Naive B cell (primary cell): ENCODE results near the gene RPA3. TPM values are rescaled to one million over a fixed set of nuclear protein-coding genes. Genes with fewer than 3 reads are reported as not detected.
A peak's percentile ranks its signal among the peaks of the same experiment; 100 is the strongest.

ENCODE experiments used
- ATAC-seq, 2 donors: fragments of 150-1000 bp; cut with Tn5 transposase; 2 replicates each; pipeline ENCODE4 v1.10.0; 2021; ENCODE audit warnings: low read depth in 2 of 2, mild to moderate bottlenecking in 2 of 2, moderate library complexity in 2 of 2
- DNase-seq: peaks from one replicate; pipeline ENCODE4 v3.0.0; 2022
- H3K27ac Mint-ChIP-seq, 6 donors: one replicate each; pipeline ENCODE4 v1.8.0; 2020 to 2022; ENCODE audit warnings: mild to moderate bottlenecking in 6 of 6, mixed read lengths in 6 of 6, moderate library complexity in 5 of 6, inconsistent platforms in 2 of 6
- H3K27me3 Mint-ChIP-seq, 3 donors: one replicate each; pipeline ENCODE4 v1.8.0; 2021 to 2022; ENCODE audit warnings: mixed read lengths in 3 of 3, mild to moderate bottlenecking in 1 of 3
- H3K36me3 Mint-ChIP-seq, 2 donors: one replicate each; pipeline ENCODE4 v1.8.0; 2020 to 2022; ENCODE audit warnings: mixed read lengths in 2 of 2, inconsistent platforms in 1 of 2, mild to moderate bottlenecking in 1 of 2
- H3K4me1 Mint-ChIP-seq, 3 donors: one replicate each; pipeline ENCODE4 v1.8.0; 2020 to 2022; ENCODE audit warnings: mixed read lengths in 3 of 3, inconsistent platforms in 1 of 3, mild to moderate bottlenecking in 1 of 3, moderate library complexity in 1 of 3
- H3K4me3 Mint-ChIP-seq, 8 donors: one replicate each; pipeline ENCODE4 v1.8.0; 2020 to 2022; ENCODE audit warnings: mild to moderate bottlenecking in 8 of 8, mixed read lengths in 8 of 8, moderate library complexity in 8 of 8, inconsistent platforms in 2 of 8
- H3K9me3 Mint-ChIP-seq, 7 donors: one replicate each; pipeline ENCODE4 v1.8.0; 2020 to 2022; ENCODE audit warnings: mixed read lengths in 7 of 7, mild to moderate bottlenecking in 5 of 7, inconsistent platforms in 2 of 7, moderate library complexity in 1 of 7
- polyA plus RNA-seq, 6 donors: library from polyadenylated mRNA; unstranded; fragments of 300-500 nt; fragmentation: Illumina TruSeq; gene quantifications; one replicate each; pipeline ENCODE4 v1.2.3, GENCODE V29; 2021; ENCODE audit warnings: low read depth in 6 of 6

Gene RPA3
- polyA plus RNA-seq, 6 donors from 2014 or later: 114 to 186 (median 150) TPM

GRCh38 chr7:7698930-7699329 lies 19.5 kb downstream of the RPA3 start:
- Mint-ChIP-seq H3K27ac (peak overlapping the region in 2 of 6 donors; percentile 71 to 74), H3K36me3 (peaks cover 9 to 10% of the 10 kb centered on the region in 2 donors), H3K9me3 (peaks cover 0 to 5% (median 0%) of the 10 kb centered on the region in 7 donors), H3K27me3 (no peaks in the 10 kb centered on the region), H3K4me1 (peaks cover 26 to 34% (median 33%) of the 10 kb centered on the region in 3 donors), H3K4me3 (no peak overlapping the region)
- DNase-seq (no peak), ATAC-seq (no peak)

DNA sequence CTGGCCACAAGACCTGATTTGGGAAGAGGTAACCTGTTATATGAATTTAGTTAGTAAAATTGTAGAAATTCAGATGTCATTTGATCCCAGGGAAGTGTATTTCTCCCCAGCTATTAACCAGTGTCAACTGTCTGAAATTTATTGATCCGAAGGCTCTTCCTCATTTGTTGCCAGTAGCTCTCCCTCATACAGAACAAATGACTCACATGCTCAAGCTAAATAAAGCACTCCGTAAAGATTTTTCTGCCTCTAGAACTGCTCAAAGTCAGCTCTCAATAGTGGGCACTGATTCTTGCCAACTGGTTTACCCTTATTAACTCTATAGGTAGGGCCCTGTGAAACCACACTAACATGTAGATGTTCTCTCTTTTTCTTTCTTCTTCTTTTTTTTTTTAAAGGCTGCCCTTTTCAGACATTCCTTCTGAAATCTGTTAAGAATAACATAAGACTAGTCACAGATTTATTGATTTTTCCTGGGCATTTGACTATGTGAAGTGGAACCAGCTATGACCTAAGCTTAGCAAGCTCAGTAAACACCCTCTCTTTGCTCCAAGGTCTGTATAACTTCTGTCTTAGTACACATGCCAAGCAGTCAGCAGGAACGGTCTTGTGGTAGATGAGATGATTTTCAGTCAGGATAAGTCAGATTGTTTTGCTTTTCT lies 21.8 kb downstream of the RPA3 start:
- H3K36me3 Mint-ChIP-seq: peaks cover 9 to 10% of the 10 kb centered on the region in 2 donors
- DNase-seq (no peak), ATAC-seq (no peak)
- H3K4me3 Mint-ChIP-seq: no peak overlapping the region
- H3K27ac Mint-ChIP-seq: peak overlapping the region in 2 of 6 donors; percentile 29 to 88
- no peaks in the 10 kb centered on the region for H3K27me3 Mint-ChIP-seq
- H3K9me3 Mint-ChIP-seq: peaks cover 0 to 5% (median 0%) of the 10 kb centered on the region in 7 donors
- H3K4me1 Mint-ChIP-seq: peaks cover 23 to 30% (median 24%) of the 10 kb centered on the region in 3 donors

DNA sequence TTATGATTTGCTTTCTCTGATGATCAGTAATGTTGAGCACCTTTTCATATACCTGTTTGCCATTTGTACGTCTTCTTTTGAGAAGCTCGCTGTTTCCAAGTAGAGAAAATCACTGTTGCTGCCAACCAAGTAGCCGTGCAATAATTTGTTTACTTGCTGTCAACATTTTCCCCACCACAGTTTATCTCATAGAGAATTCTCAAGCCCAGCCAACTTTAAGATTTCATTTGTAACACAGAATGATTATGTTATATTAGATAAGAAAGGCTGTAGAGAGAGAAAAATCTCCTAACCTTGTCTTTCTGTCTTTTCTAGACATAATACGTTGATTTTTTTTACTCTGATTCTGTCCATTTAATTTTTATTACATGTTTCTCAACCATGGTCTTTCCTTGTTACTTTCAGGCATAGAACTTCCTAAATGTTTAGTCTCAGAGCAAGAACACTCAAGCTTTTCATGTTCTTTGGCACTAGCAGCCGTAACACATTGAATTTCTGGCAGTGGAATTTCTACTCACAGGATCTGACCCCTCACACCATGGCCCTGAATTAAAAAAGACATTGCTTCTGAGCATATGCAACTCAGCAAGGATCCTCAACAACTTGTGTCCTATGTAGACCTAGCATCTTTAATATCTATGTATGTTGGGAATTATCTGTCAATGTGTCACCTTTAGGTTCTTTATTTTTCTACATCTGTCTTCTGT lies 23.1 kb downstream of the RPA3 start:
- no peak overlapping the region for H3K27ac Mint-ChIP-seq
- H3K27me3 Mint-ChIP-seq: no peaks in the 10 kb centered on the region
- peaks cover 9 to 10% of the 10 kb centered on the region in 2 donors for H3K36me3 Mint-ChIP-seq
- ATAC-seq (no peak), DNase-seq (no peak)
- peaks cover 0 to 5% (median 0%) of the 10 kb centered on the region in 7 donors for H3K9me3 Mint-ChIP-seq
- peaks cover 14 to 17% (median 14%) of the 10 kb centered on the region in 3 donors for H3K4me1 Mint-ChIP-seq
- H3K4me3 Mint-ChIP-seq: no peak overlapping the region

GRCh38 chr7:7694542-7694941 lies 23.9 kb downstream of the RPA3 start:
- Mint-ChIP-seq H3K27me3 (no peaks in the 10 kb centered on the region), H3K27ac (no peak overlapping the region), H3K4me1 (peaks cover 9 to 12% (median 10%) of the 10 kb centered on the region in 3 donors), H3K4me3 (no peak overlapping the region), H3K36me3 (peaks cover 9 to 10% of the 10 kb centered on the region in 2 donors), H3K9me3 (peaks cover 0 to 5% (median 0%) of the 10 kb centered on the region in 7 donors)
- DNase-seq (no peak), ATAC-seq (no peak)

DNA sequence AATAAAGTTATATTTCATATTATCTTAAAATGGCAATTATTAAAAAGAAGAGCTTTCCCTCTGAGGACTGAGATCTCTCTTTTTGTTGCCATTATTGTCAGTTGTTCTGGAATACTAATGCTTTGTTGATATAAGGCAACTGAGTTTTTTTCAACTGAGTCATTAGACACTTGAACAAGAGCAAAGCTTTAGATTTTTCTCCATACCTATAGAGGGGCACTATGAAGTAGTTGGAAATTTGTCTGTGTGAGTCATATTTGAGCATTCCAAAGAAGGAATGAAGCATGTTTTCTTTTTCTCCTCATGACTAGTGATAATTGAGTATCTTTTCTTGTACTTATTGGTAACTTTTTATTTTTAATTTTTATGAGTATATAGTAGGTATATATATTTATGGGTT lies 24.5 kb downstream of the RPA3 start:
- DNase-seq: no peak
- peaks cover 9 to 10% of the 10 kb centered on the region in 2 donors for H3K36me3 Mint-ChIP-seq
- no peaks in the 10 kb centered on the region for H3K27me3 Mint-ChIP-seq
- peaks cover 0 to 5% (median 0%) of the 10 kb centered on the region in 7 donors for H3K9me3 Mint-ChIP-seq
- ATAC-seq: no peak
- H3K27ac Mint-ChIP-seq: no peak overlapping the region
- no peak overlapping the region for H3K4me3 Mint-ChIP-seq
- peaks cover 10 to 16% (median 11%) of the 10 kb centered on the region in 3 donors for H3K4me1 Mint-ChIP-seq

DNA sequence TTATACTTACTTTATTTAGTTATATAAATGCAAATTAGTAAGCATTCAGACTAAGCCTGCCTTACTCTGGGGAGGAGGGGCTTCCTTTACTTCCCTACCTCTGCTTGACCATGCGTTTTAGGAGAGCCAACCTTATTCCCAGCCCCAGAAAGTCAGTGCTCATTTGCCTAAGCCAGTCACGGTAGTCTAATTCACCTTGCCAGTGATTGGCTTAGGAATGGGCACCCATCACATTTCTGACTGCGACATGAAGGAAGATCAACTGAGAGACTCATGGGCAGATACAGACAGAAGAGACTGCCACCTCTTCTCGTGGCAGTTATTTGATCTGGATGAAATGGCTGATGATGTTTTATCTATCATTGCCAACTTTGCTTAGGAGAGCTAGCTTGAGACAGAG lies 29.5 kb downstream of the RPA3 start:
- Mint-ChIP-seq H3K4me3 (peak overlapping the region in 1 of 8 donors; percentile 50), H3K9me3 (no peaks in the 10 kb centered on the region), H3K36me3 (no peaks in the 10 kb centered on the region), H3K27me3 (no peaks in the 10 kb centered on the region), H3K4me1 (peaks cover 19 to 35% (median 23%) of the 10 kb centered on the region in 3 donors), H3K27ac (peak overlapping the region in 2 of 6 donors; percentile 11 to 62)
- ATAC-seq (no peak), DNase-seq (no peak)

GRCh38 chr7:7688310-7688709 lies 30.1 kb downstream of the RPA3 start:
- H3K9me3 Mint-ChIP-seq: no peaks in the 10 kb centered on the region
- H3K27me3 Mint-ChIP-seq: no peaks in the 10 kb centered on the region
- H3K4me1 Mint-ChIP-seq: peaks cover 19 to 35% (median 23%) of the 10 kb centered on the region in 3 donors
- H3K27ac Mint-ChIP-seq: peak overlapping the region; percentile 11 to 52 (median 26)
- peak overlapping the region in 5 of 8 donors; percentile 6 to 66 (median 50) for H3K4me3 Mint-ChIP-seq
- DNase-seq (no peak), ATAC-seq (peak; percentile 46 to 47)
- H3K36me3 Mint-ChIP-seq: no peaks in the 10 kb centered on the region

DNA sequence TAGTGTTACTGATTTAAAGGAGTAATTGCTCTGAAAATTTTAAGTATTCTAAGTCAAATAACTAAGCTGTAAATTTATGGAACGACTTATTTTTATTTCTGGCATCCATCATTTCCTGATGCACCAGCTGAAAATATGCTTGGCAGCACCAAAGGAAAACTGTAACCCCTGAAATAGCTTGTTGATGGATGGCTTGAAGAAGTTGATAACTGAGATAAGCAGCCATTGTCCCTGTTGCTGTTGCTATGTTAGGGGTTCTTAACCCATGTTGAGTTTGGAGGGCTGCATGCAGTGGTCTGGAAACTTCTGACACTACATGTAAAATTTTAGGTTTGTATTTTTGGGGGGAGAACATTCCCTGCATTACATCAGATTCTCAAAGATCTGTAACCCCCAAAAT lies 30.6 kb downstream of the RPA3 start:
- Mint-ChIP-seq H3K36me3 (no peaks in the 10 kb centered on the region), H3K4me3 (peak overlapping the region in 4 of 8 donors; percentile 29 to 66 (median 50)), H3K4me1 (peaks cover 19 to 40% (median 23%) of the 10 kb centered on the region in 3 donors), H3K9me3 (no peaks in the 10 kb centered on the region), H3K27me3 (no peaks in the 10 kb centered on the region), H3K27ac (peak overlapping the region in 4 of 6 donors; percentile 11 to 52 (median 18))
- DNase-seq (no peak), ATAC-seq (no peak)

DNA sequence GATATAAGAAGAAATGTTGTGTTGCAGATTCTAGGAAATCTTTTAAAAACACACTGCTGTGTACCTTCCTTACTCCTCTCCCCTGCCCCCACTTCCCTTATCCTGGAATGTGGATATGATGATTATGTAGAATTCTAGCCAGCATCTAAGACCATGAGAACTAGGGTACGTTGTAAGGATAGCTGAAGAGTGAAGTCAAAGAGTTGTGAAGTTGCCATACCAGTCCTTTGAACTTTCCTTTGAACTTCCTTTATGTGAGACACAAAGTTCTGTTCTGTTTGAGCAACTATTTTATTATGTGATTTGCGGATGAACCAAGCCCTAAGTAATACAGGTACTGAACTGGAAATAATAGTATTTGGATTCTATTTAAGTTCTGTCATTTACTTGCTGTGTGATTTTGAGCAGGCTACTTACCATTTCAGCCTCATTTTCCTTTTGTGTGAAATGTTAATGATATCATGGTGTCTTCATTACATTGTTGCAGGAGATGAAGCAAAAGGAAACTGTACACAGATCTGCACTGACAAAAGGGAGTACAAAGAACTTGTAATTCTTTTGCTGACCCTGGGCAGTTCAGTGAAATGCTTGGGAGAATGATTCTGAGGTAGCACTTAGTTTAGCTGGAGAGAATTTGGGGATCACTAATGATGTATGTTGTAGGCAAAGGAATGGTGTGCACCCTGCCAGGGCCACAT lies 31.4 kb downstream of the RPA3 start:
- peaks cover 22 to 44% (median 23%) of the 10 kb centered on the region in 3 donors for H3K4me1 Mint-ChIP-seq

DNA sequence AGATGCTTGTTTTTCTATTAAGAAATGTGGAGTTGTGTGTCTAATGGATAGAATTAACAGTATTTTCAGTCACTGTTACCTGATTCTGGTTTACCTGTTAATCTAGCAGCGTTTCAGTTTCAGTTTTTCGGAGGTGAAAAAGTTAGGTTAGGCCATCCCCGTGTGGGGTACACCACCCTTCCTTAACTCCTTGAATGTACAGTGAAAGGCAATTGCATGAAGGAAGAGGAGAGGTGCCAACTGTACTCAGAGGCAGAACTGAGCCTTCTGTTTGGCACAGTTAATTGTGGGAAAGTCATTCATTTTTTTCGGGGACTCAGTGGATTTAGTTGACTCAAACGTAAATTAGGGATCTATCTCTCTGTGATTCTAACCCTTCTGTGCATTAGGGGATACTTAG lies 35.5 kb downstream of the RPA3 start:
- Mint-ChIP-seq H3K36me3 (no peaks in the 10 kb centered on the region), H3K4me1 (peaks cover 23 to 45% (median 29%) of the 10 kb centered on the region in 3 donors), H3K9me3 (peaks cover 0 to 3% (median 2%) of the 10 kb centered on the region in 7 donors), H3K27ac (peak overlapping the region in 4 of 6 donors; percentile 7 to 47 (median 27)), H3K27me3 (no peaks in the 10 kb centered on the region), H3K4me3 (no peak overlapping the region)
- ATAC-seq (no peak), DNase-seq (no peak)

More for the DNA sequence above, 31.4 kb downstream of the RPA3 start:
- Mint-ChIP-seq H3K9me3 (no peaks in the 10 kb centered on the region), H3K27ac (peak overlapping the region in 2 of 6 donors; percentile 58 to 75), H3K4me3 (no peak overlapping the region), H3K27me3 (no peaks in the 10 kb centered on the region), H3K36me3 (no peaks in the 10 kb centered on the region)
- no peak for ATAC-seq
- DNase-seq: no peak

- DNase-seq (no peak), ATAC-seq (no peak)
- Mint-ChIP-seq H3K4me1 (peaks cover 20 to 39% (median 20%) of the 10 kb centered on the region in 3 donors), H3K27me3 (no peaks in the 10 kb centered on the region), H3K36me3 (peaks cover 5 to 7% of the 10 kb centered on the region in 2 donors), H3K4me3 (no peak overlapping the region), H3K9me3 (peaks cover 0 to 11% (median 5%) of the 10 kb centered on the region in 7 donors), H3K27ac (peak overlapping the region in 1 of 6 donors; percentile 78)
These were observed 36.5 kb downstream of the RPA3 start for GRCh38 chr7:7681936-7682329.

DNA sequence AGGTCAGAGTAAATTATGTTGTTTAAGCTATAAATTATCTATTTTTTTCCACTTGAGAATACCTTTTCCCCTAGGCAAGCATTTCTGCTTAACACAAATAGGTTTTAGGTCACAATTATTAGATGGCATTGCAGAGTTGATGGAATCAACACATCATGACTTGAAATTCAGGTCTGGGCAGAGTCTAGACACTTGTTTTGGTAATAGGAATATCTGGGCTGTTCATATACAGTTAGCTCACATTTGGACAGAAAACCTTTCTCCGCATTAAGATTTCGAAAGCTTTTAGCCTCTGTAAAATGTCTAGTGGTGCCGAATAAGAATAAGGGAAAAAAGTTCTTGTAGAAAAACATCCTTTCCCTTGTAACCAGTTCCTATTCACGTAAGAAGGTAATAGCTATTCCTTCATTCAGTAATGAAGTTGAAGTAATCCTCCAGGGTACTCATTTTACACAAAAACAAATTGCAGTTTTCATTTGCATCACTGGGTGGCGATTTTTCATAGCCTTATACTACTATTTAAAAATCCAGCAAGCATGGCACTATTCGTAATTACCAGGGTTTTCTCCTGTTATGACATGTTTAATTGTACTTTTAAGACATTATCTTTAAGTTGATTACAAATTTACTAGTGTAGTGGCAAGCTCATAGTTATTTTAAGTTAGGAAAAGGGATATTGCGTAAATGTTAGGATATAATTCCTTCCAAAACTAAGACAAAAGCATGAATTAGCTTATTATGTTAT lies 37.0 kb downstream of the RPA3 start:
- Mint-ChIP-seq H3K36me3 (peaks cover 5 to 8% of the 10 kb centered on the region in 2 donors), H3K27me3 (no peaks in the 10 kb centered on the region), H3K9me3 (peaks cover 0 to 11% (median 5%) of the 10 kb centered on the region in 7 donors), H3K27ac (peak overlapping the region in 5 of 6 donors; percentile 60 to 78 (median 64)), H3K4me3 (no peak overlapping the region), H3K4me1 (peaks cover 14 to 34% (median 20%) of the 10 kb centered on the region in 3 donors)
- DNase-seq: peak; percentile 41
- peak; percentile 89 to 90 for ATAC-seq
